Kidney (tissue), 14 donors: ENCODE data around the gene KRT8. TPM values are rescaled to one million over a fixed set of nuclear protein-coding genes. Genes with fewer than 3 reads are reported as not detected.

ENCODE experiments used
- DNase-seq, 5 donors: peaks; one replicate each; pipeline ENCODE4 v3.0.0-alpha.2; 2013 to 2020
- FAIRE-seq: peaks from 2 replicates; lab custom pipeline; 2012; peaks lifted over from hg19 to GRCh38; lab: Jason Lieb, UNC
- H3K27ac ChIP-seq, 2 donors: one replicate each; pipeline ENCODE4 v1.7.0; 2013; ENCODE audit warnings: low read depth in 2 of 2, low read length in 2 of 2, inconsistent platforms in 1 of 2
- H3K27me3 ChIP-seq: one replicate; pipeline ENCODE4 v1.7.1; 2013; ENCODE audit warnings: low read length, inconsistent platforms; ENCODE audit not compliant: control insufficient read depth, insufficient read depth
- H3K36me3 ChIP-seq, 3 donors: one replicate each; pipeline versions ENCODE4 v1.7.0 to v1.7.1; 2013; ENCODE audit warnings: low read length in 3 of 3, control low read depth in 1 of 3, inconsistent platforms in 1 of 3; ENCODE audit not compliant: insufficient read depth in 3 of 3, control insufficient read depth in 2 of 3
- H3K4me1 ChIP-seq, 3 donors: one replicate each; pipeline versions ENCODE4 v1.7.0 to v1.7.1; 2013; ENCODE audit warnings: low read length in 3 of 3, inconsistent platforms in 1 of 3, low read depth in 1 of 3; ENCODE audit not compliant: control insufficient read depth in 2 of 3, insufficient read depth in 2 of 3
- H3K4me3 ChIP-seq, 3 donors: one replicate each; pipeline versions ENCODE4 v1.7.0 to v1.8.1; 2013; ENCODE audit warnings: low read length in 3 of 3, control low read depth in 1 of 3, inconsistent platforms in 1 of 3
- H3K9ac ChIP-seq, 3 donors: one replicate each; pipeline versions ENCODE4 v1.7.0 to v1.7.1; 2013; ENCODE audit warnings: low read length in 3 of 3, control low read depth in 1 of 3, inconsistent platforms in 1 of 3
- H3K9me3 ChIP-seq, 3 donors: one replicate each; pipeline versions ENCODE4 v1.7.0 to v1.7.1; 2013; ENCODE audit warnings: low read length in 3 of 3, control low read depth in 1 of 3, inconsistent platforms in 1 of 3; ENCODE audit not compliant: control insufficient read depth in 2 of 3, insufficient read depth in 1 of 3
- intact Hi-C: fragments of 100-400 bp; cut with DNase I; formaldehyde crosslinking; loops from one replicate; pipeline ENCODE4 v1.11.1; 2022
- polyA plus RNA-seq: library from polyadenylated mRNA; stranded (reverse); fragments of 350-450 nt; fragmentation: Illumina TruSeq; extraction: RNeasy Lipid Tissue Mini Kit (QIAGEN cat#74804); gene quantifications from one replicate; pipeline ENCODE4 v1.2.3, GENCODE V29; 2014; ENCODE audit warnings: low read depth, low replicate concordance; ENCODE audit not compliant: insufficient read depth
- total RNA-seq: library from RNA; stranded (reverse); fragmentation: NEBNext Ultra II Directional; extraction: Animal tissue kit (Norgen Biotek cat#: 25700); gene quantifications from one replicate; pipeline ENCODE4 v1.2.1, GENCODE V29; 2021
- TF ChIP-seq, protein P1 (sequence below): IDR thresholded peaks from 3 replicates; pipeline ENCODE4 v1.5.1; 2012; ENCODE audit warnings: mild to moderate bottlenecking, moderate library complexity, borderline replicate concordance; ENCODE audit not compliant: insufficient read depth; ENCODE audit errors: extremely low read depth
- donor health status: control.
- donor health status: control.
- donor health status: control.
- donor health status: control.
- donor health status: control.
- donor health status: DM: yes; HTN: yes; CAD: no.
- donor health status: Normal renal cell carcinoma (clear cell type).

KRT8 gene
- total and polyA plus RNA-seq, 2 donors from 2014 or later: 333 to 546 TPM

DNA sequence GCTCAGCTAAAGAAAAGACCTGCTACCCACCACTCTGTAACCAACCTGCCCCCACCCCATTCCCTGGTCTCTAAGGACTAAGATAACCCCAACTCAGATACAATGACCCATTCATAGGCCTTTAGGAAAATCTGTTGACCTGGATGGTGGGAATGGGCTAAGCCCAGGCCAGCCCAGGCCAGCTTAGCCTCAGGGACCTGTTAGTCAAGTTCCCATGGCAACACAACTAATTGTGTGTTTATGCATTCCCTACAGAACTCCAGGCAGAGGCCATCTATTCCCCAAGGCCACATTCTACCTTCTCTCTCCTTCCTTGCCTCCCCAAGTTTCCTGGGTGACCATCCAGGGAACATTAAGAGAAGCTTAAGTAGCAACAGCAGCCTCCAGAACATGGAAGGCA, 16.1 kb upstream of the KRT8 start:
- Histone ChIP-seq H3K27ac (no peak overlapping the region), H3K27me3 (no peaks in the 10 kb centered on the region), H3K9ac (no peak overlapping the region), H3K36me3 (no peaks in the 10 kb centered on the region), H3K4me1 (peaks cover 0 to 10% (median 4%) of the 10 kb centered on the region in 3 donors), H3K4me3 (no peak overlapping the region), H3K9me3 (no peaks in the 10 kb centered on the region)
- intact Hi-C loops: no loop called here
- FAIRE-seq (no peak), DNase-seq (peak in 2 of 5 donors; percentile 52 to 60)
- TF ChIP-seq, protein P1, sequence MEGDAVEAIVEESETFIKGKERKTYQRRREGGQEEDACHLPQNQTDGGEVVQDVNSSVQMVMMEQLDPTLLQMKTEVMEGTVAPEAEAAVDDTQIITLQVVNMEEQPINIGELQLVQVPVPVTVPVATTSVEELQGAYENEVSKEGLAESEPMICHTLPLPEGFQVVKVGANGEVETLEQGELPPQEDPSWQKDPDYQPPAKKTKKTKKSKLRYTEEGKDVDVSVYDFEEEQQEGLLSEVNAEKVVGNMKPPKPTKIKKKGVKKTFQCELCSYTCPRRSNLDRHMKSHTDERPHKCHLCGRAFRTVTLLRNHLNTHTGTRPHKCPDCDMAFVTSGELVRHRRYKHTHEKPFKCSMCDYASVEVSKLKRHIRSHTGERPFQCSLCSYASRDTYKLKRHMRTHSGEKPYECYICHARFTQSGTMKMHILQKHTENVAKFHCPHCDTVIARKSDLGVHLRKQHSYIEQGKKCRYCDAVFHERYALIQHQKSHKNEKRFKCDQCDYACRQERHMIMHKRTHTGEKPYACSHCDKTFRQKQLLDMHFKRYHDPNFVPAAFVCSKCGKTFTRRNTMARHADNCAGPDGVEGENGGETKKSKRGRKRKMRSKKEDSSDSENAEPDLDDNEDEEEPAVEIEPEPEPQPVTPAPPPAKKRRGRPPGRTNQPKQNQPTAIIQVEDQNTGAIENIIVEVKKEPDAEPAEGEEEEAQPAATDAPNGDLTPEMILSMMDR: no peak

DNA sequence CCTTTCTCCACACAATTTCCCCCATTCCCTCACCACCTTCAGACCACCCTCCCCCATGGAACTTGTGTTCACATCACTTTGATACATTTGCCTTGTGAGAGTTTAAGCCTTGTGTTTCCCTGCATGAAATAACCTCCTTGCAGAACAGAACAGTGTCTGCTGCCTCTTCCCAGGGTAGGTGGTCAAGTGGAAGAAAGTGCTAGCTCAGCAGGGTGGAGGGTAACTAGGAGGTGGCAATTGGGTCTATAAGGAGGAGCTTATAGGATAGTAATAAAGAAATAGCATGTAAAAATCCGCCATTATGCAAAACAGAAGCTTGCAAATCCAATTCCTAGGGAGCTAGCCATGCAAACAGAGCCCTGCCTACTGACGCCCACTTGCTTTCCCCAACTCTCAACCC, 13.9 kb upstream of the KRT8 start:
- H3K9ac ChIP-seq: no peak overlapping the region
- H3K4me3 ChIP-seq: no peak overlapping the region
- DNase-seq: no peak
- FAIRE-seq: no peak
- TF ChIP-seq, protein P1: no peak
- H3K36me3 ChIP-seq: no peaks in the 10 kb centered on the region
- H3K27me3 ChIP-seq: no peaks in the 10 kb centered on the region
- H3K9me3 ChIP-seq: no peaks in the 10 kb centered on the region
- H3K4me1 ChIP-seq: peaks cover 0 to 4% (median 0%) of the 10 kb centered on the region in 3 donors
- no peak overlapping the region for H3K27ac ChIP-seq
- intact Hi-C loops: no loop called here

DNA sequence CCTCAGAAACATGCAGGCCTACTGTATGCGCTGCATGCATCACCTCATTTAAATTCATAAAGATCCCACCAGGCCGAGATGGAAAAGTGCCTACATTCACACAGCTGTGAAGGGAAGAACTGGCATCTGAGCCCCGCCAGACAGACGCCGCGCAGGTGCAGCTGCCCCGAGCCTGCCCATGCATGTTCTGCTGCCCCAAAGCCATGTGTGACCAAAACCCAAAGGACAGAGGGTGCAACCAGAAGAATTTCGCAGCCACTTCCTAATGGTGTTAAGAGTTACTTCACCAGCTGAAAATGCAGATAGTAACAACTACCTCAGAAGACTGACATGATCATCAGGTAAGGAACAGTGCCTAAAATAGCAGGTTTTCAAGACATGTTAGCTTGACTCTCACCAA, 13.5 kb upstream of the KRT8 start:
- H3K4me1 ChIP-seq: peaks cover 0 to 4% (median 0%) of the 10 kb centered on the region in 3 donors
- no peaks in the 10 kb centered on the region for H3K27me3 ChIP-seq
- no peak for FAIRE-seq
- H3K4me3 ChIP-seq: no peak overlapping the region
- no peaks in the 10 kb centered on the region for H3K36me3 ChIP-seq
- intact Hi-C loops: no loop called here
- no peak for DNase-seq
- H3K9ac ChIP-seq: no peak overlapping the region
- H3K27ac ChIP-seq: no peak overlapping the region
- no peaks in the 10 kb centered on the region for H3K9me3 ChIP-seq
- TF ChIP-seq, protein P1: no peak

DNA sequence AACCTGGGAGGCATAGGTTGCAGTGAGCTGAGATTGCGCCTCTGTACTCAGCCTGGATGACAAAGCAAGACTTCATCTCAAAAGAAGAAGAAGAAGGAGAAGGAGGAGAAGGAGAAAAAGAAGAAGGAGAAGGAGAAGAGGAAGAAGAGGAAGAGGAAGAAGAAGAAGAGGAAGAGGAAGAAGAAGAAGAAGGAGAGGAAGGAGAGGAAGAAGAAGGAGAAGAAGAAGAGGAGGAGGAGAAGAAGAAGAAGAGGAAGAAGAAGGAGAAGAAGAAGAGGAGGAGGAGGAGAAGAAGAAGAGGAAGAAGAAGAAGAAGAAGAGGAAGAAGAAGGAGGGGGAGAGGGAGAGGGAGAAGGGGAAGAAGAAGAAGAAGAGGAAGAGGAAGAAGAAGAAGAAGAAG, 12.9 kb upstream of the KRT8 start:
- intact Hi-C loops: no loop called here
- no peak for FAIRE-seq
- TF ChIP-seq, protein P1: no peak

More for the DNA sequence above, 12.9 kb upstream of the KRT8 start:
- DNase-seq: no peak
- Histone ChIP-seq H3K9ac (no peak overlapping the region), H3K4me3 (no peak overlapping the region), H3K36me3 (no peaks in the 10 kb centered on the region), H3K9me3 (no peaks in the 10 kb centered on the region), H3K27ac (no peak overlapping the region), H3K27me3 (no peaks in the 10 kb centered on the region), H3K4me1 (peaks cover 0 to 4% (median 0%) of the 10 kb centered on the region in 3 donors)
